Endothelial cell of coronary artery (primary cell): Measurements from ENCODE around the gene GRAMD4. TPM values are rescaled to one million over a fixed set of nuclear protein-coding genes. Genes with fewer than 3 reads are reported as not detected.

Experiments
- total RNA-seq: library from RNA; depleted of rRNA; stranded (reverse); fragments of >200 nt; gene quantifications from 2 replicates; pipeline ENCODE4 v1.2.3, GENCODE V29; 2014

GRAMD4 gene, protein sequence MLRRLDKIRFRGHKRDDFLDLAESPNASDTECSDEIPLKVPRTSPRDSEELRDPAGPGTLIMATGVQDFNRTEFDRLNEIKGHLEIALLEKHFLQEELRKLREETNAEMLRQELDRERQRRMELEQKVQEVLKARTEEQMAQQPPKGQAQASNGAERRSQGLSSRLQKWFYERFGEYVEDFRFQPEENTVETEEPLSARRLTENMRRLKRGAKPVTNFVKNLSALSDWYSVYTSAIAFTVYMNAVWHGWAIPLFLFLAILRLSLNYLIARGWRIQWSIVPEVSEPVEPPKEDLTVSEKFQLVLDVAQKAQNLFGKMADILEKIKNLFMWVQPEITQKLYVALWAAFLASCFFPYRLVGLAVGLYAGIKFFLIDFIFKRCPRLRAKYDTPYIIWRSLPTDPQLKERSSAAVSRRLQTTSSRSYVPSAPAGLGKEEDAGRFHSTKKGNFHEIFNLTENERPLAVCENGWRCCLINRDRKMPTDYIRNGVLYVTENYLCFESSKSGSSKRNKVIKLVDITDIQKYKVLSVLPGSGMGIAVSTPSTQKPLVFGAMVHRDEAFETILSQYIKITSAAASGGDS
- total RNA-seq = 12.3 and 12.8 TPM in 2 replicates

DNA sequence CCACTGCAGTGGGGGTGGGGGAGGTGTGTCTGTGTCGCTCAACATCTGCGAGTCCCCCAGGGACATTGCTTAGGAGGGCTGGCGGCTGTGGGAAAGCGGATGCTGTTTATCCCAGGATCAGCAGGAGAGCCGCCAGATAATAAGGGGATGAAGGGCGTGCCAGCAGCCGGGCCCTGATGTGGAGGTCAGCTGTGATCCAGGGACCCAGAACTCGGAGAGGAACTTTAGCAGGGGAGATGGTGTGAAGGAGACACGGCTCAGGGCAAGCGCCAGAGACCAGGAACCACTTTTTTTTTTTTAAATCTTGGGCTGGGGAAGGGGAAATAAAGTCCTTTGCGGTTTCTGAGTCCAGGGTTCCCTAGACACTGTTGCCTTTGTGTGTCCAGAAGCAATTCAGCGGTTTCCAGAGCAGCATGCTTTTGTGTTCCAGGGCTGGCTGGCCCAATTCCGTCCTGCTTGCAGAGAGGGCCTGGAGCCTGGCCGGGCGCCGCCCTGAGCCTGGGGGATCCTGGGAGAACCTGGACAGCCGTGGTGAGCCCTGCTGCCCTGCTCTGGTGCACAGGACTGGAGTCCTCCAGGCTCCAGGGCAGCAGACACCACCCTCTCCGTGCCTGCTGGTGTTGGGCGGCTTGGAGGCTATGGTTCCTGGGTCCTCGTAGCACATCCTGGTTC is at the start of gene GRAMD4:
Gene GRAMD4 (plus strand): TSS at position 557 of the 672 bp plus-strand sequence. CDS start 6,414 bp downstream, outside the sequence.

Other genes starting within 250 kb of the GRAMD4 start
- gene CELSR1, start 82.8 kb upstream of the GRAMD4 start, total RNA-seq = 0.09 and 0.38 TPM in 2 replicates
- gene CERK, start 117.9 kb downstream of the GRAMD4 start, total RNA-seq = 79.0 and 97.0 TPM in 2 replicates
- 15.5 and 16.1 TPM in 2 replicates for gene TBC1D22A, start 142.3 kb downstream of the GRAMD4 start, total RNA-seq